Gastrocnemius medialis (tissue), 4 donors: Measurements from ENCODE around the gene KCNK16.

ENCODE experiments used
- POLR2A ChIP-seq, 2 donors: fragments of 450-650 bp; IDR thresholded peaks; one replicate each; pipeline ENCODE4 v1.6.1; 2017; ENCODE audit warnings: antibody characterized with exemption in 2 of 2, mild to moderate bottlenecking in 2 of 2, moderate library complexity in 2 of 2
- TF ChIP-seq, protein P1 (sequence below), 5 experiments: fragments of 450-650 bp in 3 of 5; fragments of 200-600 bp in 2 of 5; sonication (generic) in 2 of 5; IDR thresholded peaks in 4 of 5; conservative IDR thresholded peaks in 1 of 5; 1 replicate in 4 of 5; 2 replicates in 1 of 5; pipeline ENCODE4 v1.5.1; 2016 to 2019; ENCODE audit warnings: antibody characterized with exemption in 5 of 5, mild to moderate bottlenecking in 3 of 5, moderate library complexity in 3 of 5

DNA sequence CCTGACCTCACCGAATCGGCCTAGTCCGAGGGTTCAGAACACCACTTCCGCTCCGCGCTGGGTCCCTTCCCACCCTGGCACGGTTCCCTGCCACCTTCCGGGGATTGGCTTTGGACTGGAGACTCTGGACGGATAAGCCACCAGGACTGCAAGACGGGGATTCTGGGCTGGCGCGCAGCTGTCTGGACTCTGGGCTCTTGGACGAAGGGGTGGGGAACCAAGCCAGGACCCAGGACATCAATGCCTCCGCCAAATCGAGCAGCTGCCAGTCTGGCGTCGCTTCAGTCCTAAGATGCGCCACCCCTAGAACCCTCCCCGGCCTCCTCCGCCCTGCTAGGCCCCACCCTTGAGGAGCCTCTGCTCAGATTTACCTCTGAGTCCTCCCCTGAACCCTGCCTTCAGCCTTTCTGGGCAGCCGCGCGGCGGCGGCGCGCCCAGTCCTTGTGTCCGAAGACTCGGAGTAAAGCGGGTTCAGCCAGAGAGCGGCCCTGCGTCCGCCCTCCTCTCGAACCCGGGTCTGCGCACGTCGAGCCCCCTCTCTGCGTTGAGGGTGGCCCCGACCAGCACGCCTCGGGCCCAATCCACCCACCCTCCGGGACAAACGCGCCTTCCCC is 9.5 kb downstream of the KCNK16 start:
- TF ChIP-seq, protein P1, sequence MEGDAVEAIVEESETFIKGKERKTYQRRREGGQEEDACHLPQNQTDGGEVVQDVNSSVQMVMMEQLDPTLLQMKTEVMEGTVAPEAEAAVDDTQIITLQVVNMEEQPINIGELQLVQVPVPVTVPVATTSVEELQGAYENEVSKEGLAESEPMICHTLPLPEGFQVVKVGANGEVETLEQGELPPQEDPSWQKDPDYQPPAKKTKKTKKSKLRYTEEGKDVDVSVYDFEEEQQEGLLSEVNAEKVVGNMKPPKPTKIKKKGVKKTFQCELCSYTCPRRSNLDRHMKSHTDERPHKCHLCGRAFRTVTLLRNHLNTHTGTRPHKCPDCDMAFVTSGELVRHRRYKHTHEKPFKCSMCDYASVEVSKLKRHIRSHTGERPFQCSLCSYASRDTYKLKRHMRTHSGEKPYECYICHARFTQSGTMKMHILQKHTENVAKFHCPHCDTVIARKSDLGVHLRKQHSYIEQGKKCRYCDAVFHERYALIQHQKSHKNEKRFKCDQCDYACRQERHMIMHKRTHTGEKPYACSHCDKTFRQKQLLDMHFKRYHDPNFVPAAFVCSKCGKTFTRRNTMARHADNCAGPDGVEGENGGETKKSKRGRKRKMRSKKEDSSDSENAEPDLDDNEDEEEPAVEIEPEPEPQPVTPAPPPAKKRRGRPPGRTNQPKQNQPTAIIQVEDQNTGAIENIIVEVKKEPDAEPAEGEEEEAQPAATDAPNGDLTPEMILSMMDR (IDR thresholded peaks at IDR 0.05 in 4 of 5, conservative IDR thresholded peaks at IDR 0.05 in 1 of 5): no peak
- no peak for TF ChIP-seq POLR2A (IDR thresholded peaks at IDR 0.05)
